ENCODE measurements around the gene SIGLEC11. TPM values are rescaled to one million over a fixed set of nuclear protein-coding genes. Genes with fewer than 3 reads are reported as not detected.
A peak's percentile ranks its signal among the peaks of the same experiment; 100 is the strongest.

The SIGLEC11 gene
- total and polyA plus RNA-seq, 2 donors (not counting 1 experiment from before 2014, with no cell fraction given) = 0.09 TPM; not detected in 1

GRCh38 chr19:49988007-49988406 is 27.0 kb upstream of the SIGLEC11 start:
- peaks cover 19% of the 10 kb centered on the region for H4K20me1 ChIP-seq (ENCODE audit: control insufficient read depth, insufficient read depth, low read length, poor library complexity, severe bottlenecking)
- no peak overlapping the region for H3K4me3 Mint-ChIP-seq
- no peak overlapping the region for H3K4me3 ChIP-seq (ENCODE audit: control extremely low read depth in 1 of 5, extremely low read depth in 1 of 5, insufficient read depth in 1 of 5, low read depth in 2 of 5, low read length in 4 of 5)
- DNase-seq = no peak
- H3K27me3 ChIP-seq (replicated peaks in 1 of 4; ENCODE audit: control extremely low read depth in 1 of 4, control insufficient read depth in 3 of 4, insufficient read depth in 4 of 4, low read length in 3 of 4) = no peaks in the 10 kb centered on the region
- peaks cover 5 to 58% of the 10 kb centered on the region in 2 experiments for H3K36me3 ChIP-seq (replicated peaks in 1 of 2; ENCODE audit: control extremely low read depth in 1 of 2, control insufficient read depth in 1 of 2, extremely low read depth in 1 of 2, insufficient read depth in 2 of 2, low read length in 1 of 2)
- ATAC-seq (ENCODE audit: low read depth) = no peak
- no peaks in the 10 kb centered on the region for H3K27me3 Mint-ChIP-seq
- H3K9ac ChIP-seq (ENCODE audit: low read length) = no peak overlapping the region
- peaks cover 0 to 13% (median 0%) of the 10 kb centered on the region in 3 donors for H3K9me3 ChIP-seq (ENCODE audit: control extremely low read depth in 1 of 3, control insufficient read depth in 2 of 3, insufficient read depth in 1 of 3, low read length in 2 of 3)
- no peaks in the 10 kb centered on the region for H3K4me1 Mint-ChIP-seq
- ChIA-PET POLR2A (interaction anchor here (0.6 kb wide), 1 partner anchor 32 kb away, joined by 5 read pairs; no protein-coding TSS in a partner anchor), CTCF (interaction anchor here (1.3 kb wide), 1 partner anchor 431 kb away, joined by 5 read pairs; no protein-coding TSS in a partner anchor)
- WGBS (ENCODE audit: insufficient coverage) = 100% methylated on average over 5 of the region's 5 CpGs
- no peaks in the 10 kb centered on the region for H3K9me3 Mint-ChIP-seq (ENCODE audit: insufficient read depth)
- H3K79me2 ChIP-seq (ENCODE audit: control insufficient read depth, insufficient read depth, low read length) = no peaks in the 10 kb centered on the region
- no peaks in the 10 kb centered on the region for H3K4me1 ChIP-seq (ENCODE audit: control insufficient read depth in 2 of 2, insufficient read depth in 2 of 2, low read length in 2 of 2)
- no peak for TF ChIP-seq CTCF (IDR thresholded peaks at IDR 0.05)
- no peak for TF ChIP-seq EZH2 (IDR thresholded peaks at IDR 0.05; ENCODE audit: borderline replicate concordance, insufficient read depth, low read depth, low read length, poor library complexity, severe bottlenecking)
- no peak overlapping the region for H3K4me2 ChIP-seq (replicated peaks; ENCODE audit: low read depth, low read length, poor library complexity, severe bottlenecking)
- intact Hi-C loops (cut with micrococcal nuclease) = no loop called here
- H2AFZ ChIP-seq (ENCODE audit: insufficient read depth, low read depth, low read length, poor library complexity, severe bottlenecking) = no peak overlapping the region
- H3K27ac Mint-ChIP-seq = no peak overlapping the region
- H3K27ac ChIP-seq (ENCODE audit: low read length in 2 of 2) = no peak overlapping the region

- peaks cover 19% of the 10 kb centered on the region for H4K20me1 ChIP-seq (ENCODE audit: control insufficient read depth, insufficient read depth, low read length, poor library complexity, severe bottlenecking)
- no peaks in the 10 kb centered on the region for H3K79me2 ChIP-seq (ENCODE audit: control insufficient read depth, insufficient read depth, low read length)
- ATAC-seq (ENCODE audit: low read depth) (peak; percentile 85), DNase-seq (peak; percentile 91)
- Mint-ChIP-seq H3K9me3 (ENCODE audit: insufficient read depth) (no peaks in the 10 kb centered on the region), H3K27me3 (no peaks in the 10 kb centered on the region), H3K27ac (peak overlapping the region; percentile 79), H3K4me1 (no peaks in the 10 kb centered on the region), H3K4me3 (no peak overlapping the region)
- no peak overlapping the region for H3K27ac ChIP-seq (ENCODE audit: low read length in 2 of 2)
- H3K4me2 ChIP-seq (replicated peaks; ENCODE audit: low read depth, low read length, poor library complexity, severe bottlenecking) = no peak overlapping the region
- no peaks in the 10 kb centered on the region for H3K4me1 ChIP-seq (ENCODE audit: control insufficient read depth in 2 of 2, insufficient read depth in 2 of 2, low read length in 2 of 2)
- no peak overlapping the region for H3K4me3 ChIP-seq (ENCODE audit: control extremely low read depth in 1 of 5, extremely low read depth in 1 of 5, insufficient read depth in 1 of 5, low read depth in 2 of 5, low read length in 4 of 5)
- H2AFZ ChIP-seq (ENCODE audit: insufficient read depth, low read depth, low read length, poor library complexity, severe bottlenecking) = no peak overlapping the region
- H3K9me3 ChIP-seq (ENCODE audit: control extremely low read depth in 1 of 3, control insufficient read depth in 2 of 3, insufficient read depth in 1 of 3, low read length in 2 of 3) = peaks cover 0 to 13% (median 0%) of the 10 kb centered on the region in 3 donors
- intact Hi-C loops (cut with micrococcal nuclease) = no loop called here
- WGBS (ENCODE audit: insufficient coverage) = 9% methylated on average over 7 of the region's 9 CpGs
- H3K9ac ChIP-seq (ENCODE audit: low read length) = no peak overlapping the region
- peaks cover 3 to 50% of the 10 kb centered on the region in 2 experiments for H3K36me3 ChIP-seq (replicated peaks in 1 of 2; ENCODE audit: control extremely low read depth in 1 of 2, control insufficient read depth in 1 of 2, extremely low read depth in 1 of 2, insufficient read depth in 2 of 2, low read length in 1 of 2)
- no peaks in the 10 kb centered on the region for H3K27me3 ChIP-seq (replicated peaks in 1 of 4; ENCODE audit: control extremely low read depth in 1 of 4, control insufficient read depth in 3 of 4, insufficient read depth in 4 of 4, low read length in 3 of 4)
- ChIA-PET POLR2A (interaction anchor here (0.6 kb wide), 1 partner anchor 32 kb away, joined by 5 read pairs; no protein-coding TSS in a partner anchor), CTCF (interaction anchor here (0.6 to 1.3 kb wide), 2 partner anchors 73 to 430 kb away, joined by 4 to 5 read pairs; no protein-coding TSS in a partner anchor)
- TF ChIP-seq CTCF (IDR thresholded peaks at IDR 0.05) (no peak), EZH2 (IDR thresholded peaks at IDR 0.05; ENCODE audit: borderline replicate concordance, insufficient read depth, low read depth, low read length, poor library complexity, severe bottlenecking) (no peak)
These were observed 26.3 kb upstream of the SIGLEC11 start for GRCh38 chr19:49987159-49987698.
